AG09309 (cell line): ENCODE data around the gene IL20RA.
A peak's percentile ranks its signal among the peaks of the same experiment; 100 is the strongest.

Experiments used
- DNase-seq: peaks from one replicate; pipeline ENCODE4 v3.0.0-alpha.2; 2010; ENCODE audit warnings: low read depth
- H3K4me3 ChIP-seq: 2 replicates; pipeline ENCODE4 v1.5.1; 2011; ENCODE audit warnings: mild to moderate bottlenecking, low read depth, low read length, moderate library complexity; ENCODE audit not compliant: control insufficient read depth
- TF ChIP-seq, protein P1 (sequence below): IDR thresholded peaks from 2 replicates; pipeline ENCODE4 v1.5.1; 2011; ENCODE audit warnings: mild to moderate bottlenecking, low read depth, low read length, inconsistent platforms; ENCODE audit not compliant: insufficient read depth, control insufficient read depth; ENCODE audit errors: missing control alignments

IL20RA gene

DNA sequence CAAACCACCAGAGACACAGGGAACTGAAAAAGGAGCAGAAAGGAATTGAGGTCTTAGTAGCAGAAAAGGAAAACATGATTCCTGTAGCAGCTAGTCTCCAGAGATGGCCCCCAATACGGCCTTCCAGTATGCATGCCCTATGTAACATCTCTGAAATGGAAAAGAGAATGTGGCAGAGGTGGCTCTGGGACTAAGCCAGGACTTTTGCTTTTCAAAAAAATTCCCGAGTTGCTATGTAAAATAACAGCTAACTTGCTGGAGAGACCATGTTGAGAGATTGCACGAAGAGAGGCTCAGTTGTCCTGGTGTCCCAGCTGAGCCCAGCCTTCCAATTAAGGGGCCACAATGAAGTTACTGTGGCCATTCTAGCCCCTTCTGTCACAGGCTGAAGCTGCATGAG lies 27.7 kb downstream of the IL20RA start:
- TF ChIP-seq, protein P1, sequence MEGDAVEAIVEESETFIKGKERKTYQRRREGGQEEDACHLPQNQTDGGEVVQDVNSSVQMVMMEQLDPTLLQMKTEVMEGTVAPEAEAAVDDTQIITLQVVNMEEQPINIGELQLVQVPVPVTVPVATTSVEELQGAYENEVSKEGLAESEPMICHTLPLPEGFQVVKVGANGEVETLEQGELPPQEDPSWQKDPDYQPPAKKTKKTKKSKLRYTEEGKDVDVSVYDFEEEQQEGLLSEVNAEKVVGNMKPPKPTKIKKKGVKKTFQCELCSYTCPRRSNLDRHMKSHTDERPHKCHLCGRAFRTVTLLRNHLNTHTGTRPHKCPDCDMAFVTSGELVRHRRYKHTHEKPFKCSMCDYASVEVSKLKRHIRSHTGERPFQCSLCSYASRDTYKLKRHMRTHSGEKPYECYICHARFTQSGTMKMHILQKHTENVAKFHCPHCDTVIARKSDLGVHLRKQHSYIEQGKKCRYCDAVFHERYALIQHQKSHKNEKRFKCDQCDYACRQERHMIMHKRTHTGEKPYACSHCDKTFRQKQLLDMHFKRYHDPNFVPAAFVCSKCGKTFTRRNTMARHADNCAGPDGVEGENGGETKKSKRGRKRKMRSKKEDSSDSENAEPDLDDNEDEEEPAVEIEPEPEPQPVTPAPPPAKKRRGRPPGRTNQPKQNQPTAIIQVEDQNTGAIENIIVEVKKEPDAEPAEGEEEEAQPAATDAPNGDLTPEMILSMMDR = no peak
- DNase-seq = no peak

DNA sequence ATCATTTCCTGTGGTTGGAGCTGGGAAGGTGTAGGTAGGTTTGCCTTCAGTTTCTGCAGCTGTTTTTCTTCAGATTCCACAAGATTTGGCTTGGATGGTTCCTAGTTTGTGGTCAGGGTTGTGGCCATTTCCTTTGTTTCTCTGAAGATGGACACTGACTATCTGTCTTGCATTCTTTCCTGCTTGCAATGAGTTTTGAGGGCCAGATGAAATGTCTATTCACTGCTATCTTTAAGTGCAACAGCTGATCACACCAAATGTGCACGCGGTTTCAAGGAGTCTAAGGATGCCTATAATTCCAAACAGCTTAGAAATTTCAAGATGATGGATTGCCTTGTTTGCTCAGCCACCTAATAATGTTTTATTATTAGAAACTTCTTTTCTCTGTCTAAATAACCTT lies 28.4 kb downstream of the IL20RA start:
- H3K4me3 ChIP-seq = no peak overlapping the region
- TF ChIP-seq, protein P1 = no peak
- DNase-seq = no peak

More for the DNA sequence above, 27.7 kb downstream of the IL20RA start:
- H3K4me3 ChIP-seq = no peak overlapping the region

DNA sequence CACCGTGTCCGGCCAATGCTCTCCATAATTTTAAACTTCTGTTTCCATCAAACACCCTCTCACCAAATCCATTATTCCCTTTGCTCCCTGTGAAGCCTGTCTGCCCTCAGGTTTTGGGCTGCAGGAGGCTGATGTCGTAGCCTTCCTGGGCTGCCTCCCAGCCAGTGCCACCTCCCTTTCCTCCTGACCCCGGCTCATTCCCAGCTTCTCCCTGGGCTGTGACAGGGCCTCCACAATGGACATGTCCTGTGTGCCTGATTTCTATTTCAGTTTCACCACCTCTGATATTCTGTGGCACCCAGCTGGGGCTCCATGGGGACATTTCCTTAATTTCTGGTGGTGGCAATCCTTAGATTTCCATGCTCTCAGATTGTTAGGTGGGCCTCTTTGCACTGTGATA lies 28.8 kb downstream of the IL20RA start:
- no peak overlapping the region for H3K4me3 ChIP-seq
- no peak for DNase-seq
- TF ChIP-seq, protein P1 = no peak

DNA sequence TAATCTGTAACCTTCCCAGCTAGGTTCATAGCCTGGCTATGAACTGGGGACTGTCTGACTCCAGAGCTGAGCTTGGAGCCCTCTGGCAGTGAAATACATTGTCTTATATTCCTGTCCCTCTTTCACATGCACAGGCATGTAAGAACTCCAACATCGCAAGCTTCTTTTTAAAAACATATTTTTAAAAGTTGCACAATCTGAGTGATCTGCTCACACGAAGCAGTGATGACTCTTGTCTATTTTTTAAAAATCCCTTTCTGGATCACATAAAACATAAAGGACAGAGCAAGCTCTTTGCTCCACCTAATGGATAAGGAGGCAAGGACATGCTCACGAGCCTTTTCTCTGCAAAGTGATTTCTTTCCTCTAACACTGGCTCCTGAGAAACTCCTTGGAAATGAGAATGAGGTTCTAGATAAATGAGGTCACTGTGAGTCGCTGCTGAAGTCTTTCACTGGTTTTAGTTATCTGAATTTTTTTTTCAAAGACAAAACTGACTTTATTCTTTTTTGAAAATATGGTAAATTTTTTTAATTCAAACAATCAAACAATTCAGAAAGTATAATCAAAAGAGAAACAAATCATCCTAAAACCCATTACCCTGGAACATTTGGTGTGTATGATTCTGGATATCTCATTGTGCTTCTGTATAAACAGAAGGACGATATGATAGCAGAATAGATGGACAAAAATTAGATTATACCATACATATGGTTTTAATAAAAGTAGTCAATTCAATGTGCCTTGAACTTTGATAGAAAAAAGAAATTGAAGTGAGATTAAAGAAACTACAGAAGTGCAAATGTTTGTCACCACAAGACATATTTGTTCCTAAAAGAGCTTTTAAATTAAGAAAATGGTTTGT lies 30.8 kb downstream of the IL20RA start:
- DNase-seq = peak; percentile 46
- TF ChIP-seq, protein P1 = peak; percentile 63
- no peak overlapping the region for H3K4me3 ChIP-seq

DNA sequence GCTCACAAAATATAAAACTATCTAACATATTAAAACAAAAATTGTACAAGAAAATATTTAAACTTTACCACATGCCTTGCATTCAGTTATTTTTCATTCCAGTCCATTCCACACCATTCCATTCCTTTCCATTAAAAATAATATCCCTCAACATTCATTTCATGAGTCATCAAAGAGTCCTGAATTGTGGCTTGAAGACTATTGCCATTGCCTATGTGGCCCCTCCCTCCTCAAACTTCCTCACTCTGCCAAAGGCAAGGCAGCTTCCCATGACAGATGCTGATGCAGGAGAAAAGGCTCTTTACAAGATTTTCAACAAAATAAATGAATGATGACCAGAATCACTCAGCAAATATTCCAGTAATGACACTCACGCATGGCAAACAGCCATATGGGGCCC lies 31.7 kb downstream of the IL20RA start:
- TF ChIP-seq, protein P1 = no peak
- no peak for DNase-seq
- no peak overlapping the region for H3K4me3 ChIP-seq

DNA sequence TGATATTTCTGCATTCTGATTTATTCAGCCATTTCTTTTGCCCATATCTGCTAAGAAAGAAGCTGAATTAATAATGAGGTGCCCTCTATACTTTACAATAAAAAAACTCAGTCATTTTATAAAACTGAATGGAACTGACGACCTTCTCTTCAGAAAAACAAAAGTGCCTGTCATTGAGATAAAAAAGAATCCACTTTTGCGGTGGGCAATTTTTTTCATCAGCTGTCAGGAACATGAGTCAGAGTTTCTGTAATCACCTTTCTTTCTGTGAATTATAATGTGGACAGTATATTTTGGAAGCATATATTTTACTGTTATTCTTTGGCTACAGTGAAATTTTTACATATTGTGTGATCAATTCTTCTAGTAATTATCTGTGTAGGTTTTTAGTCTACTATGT lies 33.4 kb downstream of the IL20RA start:
- no peak overlapping the region for H3K4me3 ChIP-seq
- TF ChIP-seq, protein P1 = no peak
- no peak for DNase-seq
